Measurements from ENCODE around the gene TMIGD2.

The TMIGD2 gene

DNA sequence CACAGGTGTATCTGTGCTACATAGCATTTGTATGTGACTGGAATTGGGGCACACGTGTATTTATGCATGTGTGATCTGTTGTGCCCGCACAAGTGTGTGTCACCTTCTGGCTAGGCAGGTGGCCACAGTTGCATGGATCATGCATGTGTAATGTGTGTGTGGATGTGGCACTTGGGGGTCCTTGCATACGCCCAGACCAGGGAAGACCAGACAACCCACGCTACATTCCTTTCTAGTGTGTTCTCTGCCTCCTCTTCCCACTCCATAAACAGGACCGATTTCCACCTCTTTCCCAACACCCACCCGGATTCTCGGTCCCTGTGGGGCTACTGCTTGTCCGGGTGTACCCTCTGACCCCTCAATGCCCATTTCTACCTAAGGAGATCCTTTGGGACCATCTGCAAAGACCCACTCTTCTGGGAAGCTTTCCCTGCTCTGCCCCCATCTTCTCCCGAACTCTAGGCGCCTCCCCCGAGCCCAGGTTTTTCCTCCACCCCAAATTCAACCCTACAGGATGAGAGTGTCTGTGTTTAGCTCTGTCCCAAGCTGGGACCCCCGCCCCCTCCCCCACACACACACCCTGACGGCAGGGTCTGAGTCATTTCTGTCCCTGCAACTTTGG is 24.1 kb upstream of the TMIGD2 start:
- no peak for DNase-seq (ENCODE audit: low spot score)

DNA sequence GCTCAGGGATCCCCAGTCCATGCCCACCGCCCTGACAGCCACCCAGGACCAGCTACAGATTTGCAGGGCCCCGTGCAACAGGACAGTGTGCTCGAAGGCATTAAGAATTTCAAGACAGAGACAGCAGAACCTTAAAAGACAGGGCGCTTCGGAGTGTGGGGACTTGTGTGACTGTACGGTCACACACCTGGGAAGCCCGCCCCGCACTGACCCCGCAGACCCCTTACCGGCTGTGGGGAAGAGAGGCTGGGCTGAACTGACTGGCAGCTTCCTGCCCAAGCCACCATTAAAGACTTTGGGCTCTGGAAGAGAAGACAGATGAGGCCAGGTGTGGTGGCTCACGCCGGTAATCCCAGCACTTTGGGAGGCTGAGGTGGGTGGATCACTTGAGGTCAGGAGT is 22.0 kb upstream of the TMIGD2 start:
- no peak for DNase-seq (ENCODE audit: low spot score)

DNA sequence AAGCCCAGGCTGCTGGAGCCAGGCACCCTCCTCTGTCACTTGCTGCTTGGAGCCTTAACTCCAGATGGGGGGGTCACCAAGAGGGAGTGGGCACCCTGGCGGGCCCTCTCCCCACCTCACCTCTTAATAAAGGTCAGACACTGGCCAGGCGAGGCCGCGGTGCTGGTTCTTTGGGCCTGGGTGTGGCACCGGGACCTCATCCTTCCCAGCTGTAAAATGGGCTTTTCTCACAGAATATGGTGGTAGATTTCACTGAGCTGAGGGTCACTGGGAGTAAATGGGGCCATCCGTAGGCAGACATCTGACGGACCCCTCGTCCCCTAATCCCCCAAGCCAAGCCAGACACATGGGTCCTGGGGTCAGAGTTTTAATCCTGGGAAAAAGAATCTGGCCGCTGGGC is 21.5 kb upstream of the TMIGD2 start:
- DNase-seq (ENCODE audit: low spot score) = no peak

DNA sequence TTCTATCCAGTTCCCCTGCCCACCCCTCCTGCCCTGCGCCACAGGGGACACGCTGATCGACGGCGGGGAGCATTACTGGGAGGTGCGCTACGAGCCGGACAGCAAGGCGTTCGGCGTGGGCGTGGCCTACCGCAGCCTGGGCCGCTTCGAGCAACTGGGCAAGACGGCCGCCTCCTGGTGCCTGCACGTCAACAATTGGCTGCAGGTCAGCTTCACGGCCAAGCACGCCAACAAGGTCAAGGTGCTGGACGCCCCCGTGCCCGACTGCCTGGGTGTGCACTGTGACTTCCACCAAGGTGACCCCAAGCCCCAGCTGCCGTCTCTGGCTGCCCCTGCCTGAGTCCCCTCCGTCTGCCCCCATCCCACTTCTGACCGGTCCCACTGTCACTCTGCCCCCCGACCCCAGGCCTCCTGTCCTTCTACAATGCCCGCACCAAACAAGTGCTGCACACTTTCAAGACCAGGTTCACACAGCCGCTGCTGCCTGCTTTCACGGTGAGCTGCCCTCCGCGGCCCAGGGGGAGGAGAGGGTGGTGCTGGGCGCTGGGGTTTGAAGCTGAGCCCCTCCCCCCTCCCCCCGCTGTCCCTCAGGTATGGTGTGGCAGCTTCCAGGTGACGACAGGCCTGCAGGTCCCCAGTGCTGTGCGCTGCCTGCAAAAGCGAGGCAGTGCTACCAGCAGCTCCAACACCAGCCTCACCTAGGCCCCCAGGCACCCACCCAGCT is 20.9 kb upstream of the TMIGD2 start:
- DNase-seq (ENCODE audit: low spot score) = no peak

DNA sequence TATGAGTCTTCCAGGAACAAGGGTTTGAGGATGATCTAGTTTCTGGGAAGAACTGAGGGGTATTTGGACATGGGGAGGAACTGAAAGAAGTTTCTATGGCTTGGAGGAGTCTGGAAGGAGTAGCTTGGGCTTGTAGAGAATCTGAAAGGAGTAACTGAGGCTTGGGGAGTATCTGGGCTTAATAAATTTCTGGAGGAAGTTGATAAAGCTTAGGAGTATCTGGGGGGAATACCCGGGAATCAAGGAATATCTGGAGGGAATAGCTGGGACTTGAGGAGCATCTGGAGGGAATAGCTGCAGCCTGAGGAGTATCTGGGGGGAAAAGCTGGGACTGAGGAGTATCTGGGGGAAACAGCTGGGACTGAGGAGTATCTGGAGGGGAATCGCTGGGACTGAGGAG is 18.2 kb upstream of the TMIGD2 start:
- DNase-seq (ENCODE audit: low spot score) = no peak

DNA sequence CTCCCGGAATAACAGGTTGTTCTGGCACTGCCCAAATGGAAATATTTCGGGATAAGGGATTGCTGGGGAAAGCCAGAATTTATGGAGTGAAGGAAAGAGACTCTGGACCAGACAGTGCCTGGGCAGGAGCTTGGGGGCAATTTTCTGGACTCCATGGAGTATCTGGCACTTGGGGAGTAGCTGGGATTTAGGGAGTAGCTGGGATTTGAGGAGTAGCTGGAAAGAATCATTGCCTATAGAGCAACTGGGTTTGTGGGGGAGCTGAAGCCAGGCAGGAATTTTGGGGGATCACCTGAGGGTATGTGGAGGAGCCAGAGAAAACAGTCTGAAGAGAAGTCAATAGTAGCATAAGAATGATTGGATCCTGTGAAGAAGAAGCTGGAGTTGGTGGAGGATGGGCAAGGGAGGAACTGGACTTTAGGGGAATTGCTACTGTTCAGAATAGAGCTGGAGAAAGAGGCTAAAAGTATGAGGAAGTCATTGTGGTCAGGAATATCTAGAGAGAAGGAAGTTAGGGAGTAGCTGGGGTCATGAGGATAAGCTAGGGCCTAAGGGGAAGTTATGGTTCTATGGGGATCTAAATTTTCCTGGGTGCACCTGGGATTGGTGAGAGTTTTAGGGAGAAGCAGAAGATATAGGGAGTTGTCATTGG is 17.0 kb upstream of the TMIGD2 start:
- DNase-seq (ENCODE audit: low spot score) = no peak

DNA sequence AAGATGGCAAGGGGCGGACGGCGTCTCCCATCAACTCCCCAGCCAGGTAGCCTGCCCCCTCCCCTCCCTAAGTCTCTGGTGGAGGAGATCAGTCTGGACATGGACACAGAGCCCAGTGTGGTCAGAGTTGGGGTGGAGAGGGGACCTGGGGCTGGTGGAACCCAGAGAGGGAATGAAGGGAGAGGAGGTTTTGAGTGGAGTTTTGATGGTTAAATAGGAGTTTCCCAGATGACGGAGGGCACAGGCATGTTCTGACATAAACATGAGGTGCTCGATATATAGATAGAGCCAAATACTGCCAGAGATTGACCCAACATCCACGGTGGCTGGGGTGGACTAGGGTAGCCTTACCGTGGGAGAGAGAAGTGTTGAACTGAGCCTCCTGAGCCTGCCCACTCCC is 16.3 kb upstream of the TMIGD2 start:
- DNase-seq (ENCODE audit: low spot score) = no peak

DNA sequence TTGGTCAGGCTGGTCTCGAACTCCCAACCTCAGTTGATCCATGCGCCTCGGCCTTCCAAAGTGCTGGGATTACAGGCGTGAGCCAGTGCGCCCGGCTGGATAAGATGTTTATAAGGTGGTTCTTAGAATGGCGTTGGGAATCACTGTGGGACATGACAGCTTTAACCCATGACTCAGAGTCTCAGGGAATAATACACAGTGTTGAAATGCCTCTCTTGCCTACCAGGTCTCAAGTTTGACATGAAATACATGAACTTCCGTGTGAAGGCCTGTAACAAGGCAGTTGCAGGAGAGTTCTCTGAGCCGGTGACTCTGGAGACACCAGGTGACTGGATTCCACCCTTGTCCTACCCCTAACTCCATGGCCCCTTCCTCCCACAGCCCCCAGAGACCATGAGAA is 14.8 kb upstream of the TMIGD2 start:
- DNase-seq (ENCODE audit: low spot score) = no peak

DNA sequence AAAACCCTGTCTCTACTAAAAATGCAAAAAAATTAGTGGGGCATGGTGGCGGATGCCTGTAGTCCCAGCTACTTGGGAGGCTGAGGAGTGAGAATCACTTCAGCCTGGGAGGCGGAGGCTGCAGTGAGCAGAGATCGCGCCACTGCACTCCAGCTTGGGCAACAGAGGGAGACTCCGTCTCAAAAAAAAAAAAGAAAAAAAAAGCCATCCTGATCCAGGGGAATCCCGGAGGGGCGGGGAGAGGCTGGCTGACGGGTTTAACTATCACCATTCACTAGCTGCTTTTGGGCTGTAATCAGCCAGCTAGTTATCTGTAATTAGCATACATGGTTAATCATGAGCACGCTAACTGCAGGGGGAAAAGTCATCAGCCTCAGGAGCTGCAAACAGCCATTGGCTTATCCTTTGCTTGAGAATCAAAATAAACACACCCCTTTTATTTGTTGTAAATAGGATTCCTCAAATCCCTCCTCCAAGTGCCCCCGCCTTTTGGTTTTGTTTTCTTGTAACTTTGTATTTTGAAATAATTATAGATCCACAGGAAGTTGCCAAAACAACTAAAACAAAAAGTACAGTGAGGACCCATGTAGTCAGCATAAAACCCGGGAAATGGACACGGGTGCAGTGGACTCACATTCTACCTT is 11.8 kb upstream of the TMIGD2 start:
- no peak for DNase-seq (ENCODE audit: low spot score)

DNA sequence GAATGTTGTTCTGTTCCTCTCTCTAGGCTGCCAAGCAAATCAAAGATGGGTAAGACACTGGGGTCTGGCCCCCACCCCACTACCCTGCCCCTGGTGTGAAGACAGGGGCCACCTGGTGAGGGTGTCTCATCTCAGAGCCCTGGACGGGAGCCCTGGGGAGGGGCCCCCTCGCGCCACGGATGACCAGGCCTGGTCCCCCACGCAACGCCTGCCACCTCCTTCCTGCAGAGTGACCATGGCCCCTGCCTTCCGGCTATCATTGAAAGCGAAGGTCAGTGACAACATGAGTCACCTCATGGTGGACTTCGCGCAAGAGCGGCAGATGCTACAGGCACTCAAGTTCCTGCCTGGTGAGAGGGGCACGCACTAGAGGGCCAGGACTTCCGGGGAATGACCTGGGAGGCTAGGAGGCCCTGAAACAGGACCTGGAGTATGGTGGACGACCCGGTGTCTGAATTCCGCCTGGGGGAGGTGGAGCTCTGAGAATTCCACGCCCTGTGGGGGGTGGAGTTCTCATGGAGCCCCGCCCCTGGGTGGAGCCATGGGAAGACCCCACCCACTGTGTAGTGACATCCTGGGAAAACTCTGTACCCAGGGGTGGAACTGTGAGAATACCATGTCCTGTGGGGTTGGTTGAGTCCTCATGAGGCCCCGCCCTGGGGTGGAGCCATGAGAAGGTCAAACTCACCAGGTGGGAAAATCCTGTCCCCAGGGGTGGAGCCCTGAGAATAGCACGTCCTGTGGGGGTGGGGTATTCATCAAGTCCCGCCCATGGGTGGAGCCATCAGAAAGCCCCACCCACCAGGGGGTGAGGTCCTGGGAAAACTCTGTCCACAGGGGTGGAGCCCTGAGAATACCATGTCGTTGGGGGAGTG is 8.3 kb upstream of the TMIGD2 start:
- no peak for DNase-seq (ENCODE audit: low spot score)

DNA sequence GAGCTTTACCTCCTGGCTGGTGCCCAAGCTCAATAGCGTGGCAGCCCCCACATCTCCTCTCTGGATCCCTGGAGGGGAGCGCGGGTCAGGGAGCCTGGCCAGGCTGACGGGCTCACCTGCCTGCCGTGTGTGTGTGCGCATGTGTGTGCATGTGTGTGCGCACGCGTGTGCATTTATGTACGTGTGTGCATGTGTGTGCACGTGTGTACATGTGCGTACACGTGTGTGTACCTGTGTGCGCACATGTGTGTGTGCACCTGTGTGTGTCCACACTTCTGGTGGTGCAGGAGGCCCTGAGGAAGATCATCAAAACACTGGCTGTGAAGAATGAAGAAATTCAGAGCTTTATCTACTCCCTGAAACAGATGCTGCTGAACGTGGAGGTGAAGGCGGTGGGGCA is 3.5 kb upstream of the TMIGD2 start:
- DNase-seq (ENCODE audit: low spot score) = no peak

DNA sequence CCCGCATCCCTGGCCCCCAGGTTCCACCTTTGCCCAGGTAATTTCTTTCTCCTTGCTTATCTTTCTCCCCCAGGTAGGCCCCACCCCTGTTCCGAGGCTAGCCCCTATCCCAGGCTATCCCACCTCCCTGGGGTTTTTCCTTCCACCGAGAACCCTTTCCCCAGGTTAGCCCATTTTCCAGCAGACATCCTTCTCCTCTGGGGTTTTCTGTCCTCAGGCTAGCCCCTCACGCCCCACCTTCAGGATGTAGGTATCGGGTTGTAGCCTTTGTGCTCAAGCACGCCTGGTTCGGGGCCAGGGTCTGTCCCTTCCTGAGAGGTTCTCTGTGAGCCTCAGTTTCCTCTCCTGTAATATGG is 3.0 kb upstream of the TMIGD2 start:
- no peak for DNase-seq (ENCODE audit: low spot score)

DNA sequence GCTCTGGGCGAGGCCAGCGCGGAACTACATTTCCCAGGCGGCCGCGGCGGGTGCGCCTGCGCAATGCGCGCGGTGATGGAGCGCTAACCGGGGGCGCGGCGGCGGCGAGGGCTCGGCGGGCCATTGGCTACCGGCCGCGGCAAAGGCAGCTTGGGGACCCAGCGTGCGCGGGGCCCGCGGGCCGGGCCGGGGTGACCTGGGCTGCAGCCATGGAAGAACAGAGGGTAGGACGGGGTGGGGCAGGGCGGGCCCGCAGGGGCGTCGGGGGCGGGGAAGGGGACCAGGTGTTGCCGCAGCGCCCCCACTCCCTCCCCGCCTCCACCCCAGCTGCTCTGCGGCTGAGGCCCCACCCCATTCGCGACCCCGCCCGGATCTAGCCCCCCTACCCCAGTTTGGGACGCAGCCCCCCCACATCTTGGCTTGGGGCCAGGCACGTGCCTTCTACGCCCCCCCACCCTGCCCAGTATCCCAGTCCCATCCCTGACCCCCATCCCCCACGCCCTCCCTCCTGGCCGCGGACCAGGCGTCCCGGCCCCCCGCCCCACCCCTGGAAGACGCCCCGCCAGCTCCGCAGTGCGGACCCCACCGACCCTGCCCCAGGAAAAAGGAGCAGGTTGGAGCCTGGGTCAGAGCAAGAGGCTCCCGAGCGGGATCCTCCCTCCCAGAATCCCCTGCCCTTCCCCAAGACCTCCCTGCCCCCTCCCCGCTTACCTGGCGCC is 2.5 kb upstream of the TMIGD2 start, which contains the start of gene FSD1:
Gene FSD1, plus strand, starts transcription at position 61 of the 719 bp plus-strand sequence. Its CDS starts 149 bp downstream, at position 210.
- DNase-seq (ENCODE audit: low spot score) = no peak

DNA sequence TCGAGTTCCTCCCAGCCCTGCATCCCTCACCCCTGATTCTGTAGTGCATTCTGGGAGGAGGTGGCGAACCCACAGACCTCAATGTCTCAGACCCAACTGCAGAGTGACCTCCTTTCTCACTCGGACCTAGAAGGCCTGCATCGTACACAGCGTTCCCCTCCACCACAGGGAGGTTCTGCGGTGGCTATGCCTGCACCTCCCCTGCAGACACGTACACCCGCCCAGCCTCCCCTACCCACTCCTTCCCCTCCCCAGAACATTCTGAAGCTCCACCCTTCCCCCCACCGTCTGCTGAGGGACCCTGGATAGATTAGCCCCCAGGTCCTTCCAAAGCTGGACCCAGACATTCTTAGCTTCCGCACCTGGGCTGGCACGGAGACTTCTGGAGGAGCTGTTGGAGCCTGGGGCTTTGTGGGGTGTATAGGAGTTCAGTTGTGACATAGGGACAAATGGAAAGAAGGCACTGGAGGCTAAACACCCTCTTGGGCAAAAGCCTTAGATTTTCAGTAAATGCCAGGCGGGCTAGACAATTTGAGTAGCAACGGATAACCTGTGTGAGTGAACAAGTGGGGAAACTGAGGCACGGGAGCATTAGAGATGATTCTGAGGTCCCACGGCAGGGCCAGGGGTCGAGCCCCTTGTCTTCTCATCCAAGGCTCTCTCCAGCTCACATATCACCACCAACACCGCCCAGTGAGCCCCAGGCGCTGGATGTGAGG is 1.8 kb upstream of the TMIGD2 start:
- DNase-seq (ENCODE audit: low spot score) = no peak

DNA sequence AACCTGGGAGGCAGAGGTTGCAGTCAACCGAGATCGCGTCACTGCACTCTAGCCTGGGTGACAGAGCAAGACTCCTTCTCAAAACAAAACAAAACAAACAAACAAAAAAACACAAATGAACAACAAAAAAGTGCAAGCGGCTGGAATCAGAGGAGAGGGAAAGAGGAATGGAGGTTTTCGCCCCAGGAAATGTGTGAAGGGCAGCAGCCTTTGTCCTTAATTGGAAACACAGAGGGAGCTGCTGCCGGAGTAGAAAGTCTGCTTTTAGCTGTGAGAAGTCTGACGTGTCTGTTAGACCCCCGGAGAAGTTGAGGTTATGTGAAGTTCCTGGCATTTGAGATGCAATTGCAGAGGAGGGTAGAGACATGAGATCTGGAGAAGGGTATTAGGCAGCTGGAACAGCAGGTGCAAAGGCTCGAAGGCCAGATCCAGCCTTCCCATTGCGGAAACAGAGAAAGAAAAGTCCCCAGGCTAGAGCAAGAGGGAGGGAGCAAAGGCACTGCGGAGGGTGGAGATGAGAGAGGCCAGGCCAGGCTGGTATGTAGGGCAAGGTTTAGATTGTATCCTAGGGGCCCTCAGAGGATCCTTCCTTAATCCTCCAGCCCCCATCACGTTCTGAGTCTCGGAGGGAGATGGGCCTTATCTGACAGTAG is 473 bp downstream of the TMIGD2 start:
- no peak for DNase-seq (ENCODE audit: low spot score)

DNA sequence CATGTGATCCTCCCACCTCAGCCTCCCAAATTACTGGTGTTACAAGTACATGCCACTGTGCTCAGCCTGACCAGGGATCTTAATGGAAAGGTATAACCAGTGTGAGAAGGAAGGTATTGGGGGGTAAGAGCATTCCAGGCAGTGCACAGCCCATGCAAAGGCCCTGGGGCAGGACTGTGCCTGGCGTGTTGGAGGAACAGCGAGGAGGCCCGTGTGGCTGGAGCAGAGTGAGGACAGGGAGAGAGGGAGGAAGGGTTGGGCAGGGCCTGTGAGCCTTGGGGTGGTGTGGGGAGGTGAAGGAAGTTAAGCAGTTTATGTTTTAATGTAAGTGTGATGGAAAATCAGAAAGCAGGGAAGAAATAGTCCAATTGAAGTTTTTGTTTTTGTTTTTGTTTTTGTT is 1.6 kb downstream of the TMIGD2 start:
- no peak for DNase-seq (ENCODE audit: low spot score)

DNA sequence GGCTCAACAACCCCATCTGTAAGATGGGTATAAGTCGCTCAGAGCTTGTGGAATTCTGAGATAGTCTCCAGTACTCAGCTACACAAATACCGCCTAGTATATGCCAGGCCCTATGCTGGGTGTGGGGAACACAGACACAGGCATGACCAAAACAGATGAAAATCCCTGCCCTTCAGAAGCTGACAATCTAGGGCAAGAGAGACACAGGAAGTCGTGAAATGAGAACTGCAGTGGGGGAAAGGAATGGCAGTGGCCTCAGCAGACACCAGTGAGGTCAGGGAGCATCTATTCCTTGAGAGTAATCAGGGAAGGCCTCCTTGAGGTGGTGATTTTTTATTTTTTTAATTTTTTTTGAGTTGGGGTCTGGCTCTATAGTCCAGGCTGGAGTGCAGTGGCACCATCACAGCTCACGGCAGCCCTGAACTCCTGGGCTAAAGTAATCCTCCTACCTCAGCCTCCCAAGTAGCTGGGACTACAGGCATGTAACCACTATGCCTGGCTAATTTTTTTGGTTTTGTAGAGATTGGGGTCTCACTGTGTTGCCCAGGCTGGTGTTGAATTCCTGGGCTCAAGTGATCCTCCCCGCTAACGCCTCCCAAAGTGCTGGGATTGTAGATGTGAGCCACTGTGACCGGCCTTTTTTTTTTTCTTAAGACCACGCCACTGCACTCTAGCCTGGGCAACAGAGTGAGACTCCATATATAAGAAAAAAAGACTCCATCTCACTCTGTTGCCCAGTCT is 3.2 kb downstream of the TMIGD2 start:
- no peak for DNase-seq (ENCODE audit: low spot score)

DNA sequence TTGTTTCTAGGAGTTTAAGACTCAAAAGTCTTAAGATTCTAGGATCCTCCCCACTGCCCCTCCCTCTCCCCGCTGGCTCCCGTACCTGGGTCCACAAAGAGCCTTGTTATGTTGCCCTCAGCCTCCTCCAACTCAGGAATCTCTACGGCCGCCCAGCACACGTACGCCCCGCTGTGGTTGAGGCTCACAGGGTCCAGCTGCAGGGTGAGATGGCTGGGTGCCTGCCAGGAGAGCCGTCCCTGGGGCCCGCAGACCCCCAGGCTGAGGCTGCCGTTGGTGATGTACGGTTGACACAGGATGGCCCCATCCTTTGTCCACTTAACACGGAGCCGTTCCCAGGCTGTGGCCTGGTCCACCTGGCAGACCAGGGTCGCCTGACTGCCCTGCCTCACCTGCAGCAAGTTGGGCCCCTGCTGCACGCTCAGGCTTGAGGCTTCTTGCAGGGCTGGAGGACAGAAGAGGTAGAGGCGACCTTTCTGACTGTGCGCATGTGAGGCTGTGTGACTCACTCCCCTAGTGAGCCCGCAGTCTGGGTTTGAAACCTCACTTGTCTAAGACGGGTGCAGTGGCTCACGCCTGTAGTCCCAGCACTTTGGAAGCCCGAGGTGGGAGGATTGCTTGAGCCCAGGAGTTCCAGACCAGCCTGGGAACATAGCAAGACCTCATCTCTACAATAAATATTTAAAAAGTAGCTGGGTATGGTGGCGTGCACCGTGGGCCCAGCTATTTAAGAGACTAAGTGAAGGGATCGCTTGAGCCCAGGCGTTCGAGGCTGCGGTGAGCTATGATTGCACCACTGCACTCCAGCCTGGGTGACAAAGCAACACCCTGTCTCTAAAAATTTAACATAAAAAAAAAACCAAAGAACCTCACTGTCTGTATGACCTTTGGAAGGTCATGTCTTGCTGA is 4.0 kb downstream of the TMIGD2 start:
- no peak for DNase-seq (ENCODE audit: low spot score)
